ENCODE measurements around the gene PPIC.
"Not testable (repeated sequence)": the region's sequence is repeated elsewhere in the genome, so short reads cannot be mapped to it uniquely, and the experiment has no call there.

Gene PPIC

DNA sequence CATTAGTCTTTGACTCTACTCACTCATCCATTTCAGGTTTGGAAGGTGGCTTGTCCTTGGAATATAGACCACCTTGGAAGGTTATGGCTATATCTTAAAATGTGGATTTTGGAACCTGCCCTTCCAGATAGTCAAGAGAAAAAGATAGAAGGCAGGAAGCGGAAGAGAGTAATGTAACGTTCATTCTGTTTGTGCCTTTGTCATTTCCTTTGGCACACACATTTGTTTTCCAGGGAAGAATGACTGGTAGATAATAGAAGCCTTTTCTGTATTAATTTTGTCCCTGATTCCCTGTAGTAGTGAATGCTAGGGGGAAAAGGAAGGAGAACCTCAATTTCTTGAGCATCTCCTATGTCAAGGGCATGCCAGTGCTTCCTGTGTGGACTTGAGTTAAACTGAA lies 54.7 kb downstream of the PPIC start:
- H3K4me3 ChIP-seq (ENCODE audit: low read length), result no peak overlapping the region
- DNase-seq (ENCODE audit: low read depth), result no peak
- TF ChIP-seq, protein P1, sequence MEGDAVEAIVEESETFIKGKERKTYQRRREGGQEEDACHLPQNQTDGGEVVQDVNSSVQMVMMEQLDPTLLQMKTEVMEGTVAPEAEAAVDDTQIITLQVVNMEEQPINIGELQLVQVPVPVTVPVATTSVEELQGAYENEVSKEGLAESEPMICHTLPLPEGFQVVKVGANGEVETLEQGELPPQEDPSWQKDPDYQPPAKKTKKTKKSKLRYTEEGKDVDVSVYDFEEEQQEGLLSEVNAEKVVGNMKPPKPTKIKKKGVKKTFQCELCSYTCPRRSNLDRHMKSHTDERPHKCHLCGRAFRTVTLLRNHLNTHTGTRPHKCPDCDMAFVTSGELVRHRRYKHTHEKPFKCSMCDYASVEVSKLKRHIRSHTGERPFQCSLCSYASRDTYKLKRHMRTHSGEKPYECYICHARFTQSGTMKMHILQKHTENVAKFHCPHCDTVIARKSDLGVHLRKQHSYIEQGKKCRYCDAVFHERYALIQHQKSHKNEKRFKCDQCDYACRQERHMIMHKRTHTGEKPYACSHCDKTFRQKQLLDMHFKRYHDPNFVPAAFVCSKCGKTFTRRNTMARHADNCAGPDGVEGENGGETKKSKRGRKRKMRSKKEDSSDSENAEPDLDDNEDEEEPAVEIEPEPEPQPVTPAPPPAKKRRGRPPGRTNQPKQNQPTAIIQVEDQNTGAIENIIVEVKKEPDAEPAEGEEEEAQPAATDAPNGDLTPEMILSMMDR (IDR thresholded peaks at IDR 0.05; ENCODE audit: insufficient read depth, low read depth, low read length, missing control alignments), result no peak

DNA sequence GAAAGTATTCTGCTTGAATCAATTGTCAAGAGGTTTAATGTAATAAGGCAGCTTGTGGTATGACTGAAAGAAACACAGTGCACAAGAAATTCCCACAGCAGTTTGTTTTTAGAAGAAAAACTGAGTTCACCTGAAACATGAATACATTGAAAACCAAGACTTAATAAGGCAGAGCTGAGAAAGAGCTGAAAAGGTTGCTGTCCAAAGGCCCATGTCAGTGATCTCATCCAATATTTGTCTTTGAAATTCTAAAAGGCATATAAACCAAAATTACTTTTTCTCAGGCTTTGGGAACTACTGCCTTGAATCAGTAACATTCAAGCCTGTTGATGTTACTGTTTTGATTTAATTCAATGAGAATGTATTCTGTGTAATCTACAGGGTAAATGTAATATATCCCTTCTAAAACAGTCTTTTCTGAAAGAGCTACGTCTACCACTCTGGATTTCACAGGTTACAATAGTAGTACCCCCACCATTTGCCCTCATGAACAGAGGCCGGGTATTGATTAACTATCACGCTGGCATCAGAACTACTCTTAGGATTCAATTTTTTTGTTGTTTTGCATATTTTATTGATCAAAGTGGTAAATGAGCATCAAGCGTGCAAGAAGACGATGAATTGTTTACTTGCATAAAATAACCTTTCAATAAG lies 57.8 kb downstream of the PPIC start:
- TF ChIP-seq, protein P1 (IDR thresholded peaks at IDR 0.05; ENCODE audit: insufficient read depth, low read depth, low read length, missing control alignments), result no peak
- DNase-seq (ENCODE audit: low read depth), result no peak
- no peak overlapping the region for H3K4me3 ChIP-seq (ENCODE audit: low read length)

DNA sequence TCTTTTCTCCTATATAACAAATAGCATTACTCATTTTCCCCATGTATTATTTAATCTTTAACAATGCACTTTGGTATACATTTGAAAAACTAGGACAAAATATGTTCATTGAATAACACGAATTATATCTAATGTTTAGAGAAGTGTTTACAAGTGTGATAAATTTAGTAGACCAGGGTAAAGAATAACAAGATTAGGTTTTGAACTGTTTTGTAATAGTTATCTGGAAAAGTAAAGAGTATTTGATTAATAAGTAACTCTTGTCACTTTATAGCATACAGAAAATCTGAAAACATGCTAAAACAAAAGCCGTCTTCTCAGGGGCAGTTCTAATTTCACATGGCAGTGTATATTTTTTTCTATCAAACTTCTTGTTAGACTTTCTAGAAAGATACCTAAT lies 58.5 kb downstream of the PPIC start:
- TF ChIP-seq, protein P1 (IDR thresholded peaks at IDR 0.05; ENCODE audit: insufficient read depth, low read depth, low read length, missing control alignments), result no peak
- DNase-seq (ENCODE audit: low read depth), result no peak
- H3K4me3 ChIP-seq (ENCODE audit: low read length), result no peak overlapping the region

DNA sequence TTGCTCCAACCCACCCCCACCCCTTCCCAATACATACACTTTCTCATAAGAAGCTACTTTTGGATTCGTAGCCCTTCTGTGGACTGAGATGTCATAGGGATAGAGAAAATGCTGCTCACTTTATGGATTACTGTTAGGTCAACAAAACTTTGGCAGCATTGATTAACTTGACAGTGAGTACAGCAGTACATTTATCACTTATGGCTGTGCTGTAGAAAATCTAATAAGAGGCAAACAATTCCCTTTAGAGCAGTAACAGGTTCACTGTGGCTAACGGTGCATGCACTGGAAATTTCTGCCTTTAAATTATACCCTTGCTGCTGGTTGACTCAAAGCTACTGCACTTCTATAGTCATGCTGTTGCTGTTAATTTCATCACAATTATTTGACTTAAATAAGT lies 59.2 kb downstream of the PPIC start:
- no peak overlapping the region for H3K4me3 ChIP-seq (ENCODE audit: low read length)
- DNase-seq (ENCODE audit: low read depth), result no peak
- TF ChIP-seq, protein P1 (IDR thresholded peaks at IDR 0.05; ENCODE audit: insufficient read depth, low read depth, low read length, missing control alignments), result no peak

DNA sequence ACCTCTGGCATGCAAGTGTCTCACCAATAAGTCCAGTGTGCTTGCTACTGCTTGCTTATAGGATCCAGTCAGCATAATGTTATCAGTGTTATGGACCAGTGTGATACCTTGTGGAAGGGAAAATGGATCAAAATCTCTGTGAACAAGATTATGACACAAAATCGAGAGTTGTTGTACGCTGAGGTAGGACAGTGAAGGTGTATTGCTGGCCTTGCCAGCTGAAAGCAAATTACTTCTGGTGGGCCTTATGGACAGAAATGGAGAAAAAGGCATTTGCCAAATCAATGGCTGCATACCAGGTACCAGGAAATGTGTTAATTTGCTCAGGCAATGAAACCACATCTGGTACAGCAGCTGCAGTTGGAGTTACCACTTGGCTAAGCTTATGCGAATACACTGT lies 62.3 kb downstream of the PPIC start:
- H3K4me3 ChIP-seq (ENCODE audit: low read length); DNase-seq (ENCODE audit: low read depth): not testable (repeated sequence)

DNA sequence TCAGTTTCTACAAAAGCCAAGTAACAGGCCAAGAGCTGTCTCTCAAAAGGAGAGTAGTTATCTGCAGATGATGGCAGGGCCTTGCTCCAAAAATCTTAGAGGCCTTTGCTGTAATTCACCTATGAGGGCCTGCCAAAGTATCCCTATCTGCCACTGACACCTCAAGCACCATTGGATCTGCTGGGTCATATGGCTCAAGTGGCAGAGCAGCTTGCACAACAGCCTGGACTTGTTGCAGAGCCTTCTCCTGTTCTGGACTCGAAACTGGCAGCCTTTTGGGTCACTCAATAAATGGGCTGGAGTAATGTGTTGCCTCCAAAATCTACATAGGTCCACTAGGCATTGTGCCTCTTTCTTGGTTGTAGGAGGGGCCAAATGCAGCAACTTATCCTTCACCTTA lies 62.8 kb downstream of the PPIC start:
- H3K4me3 ChIP-seq (ENCODE audit: low read length); DNase-seq (ENCODE audit: low read depth): not testable (repeated sequence)

All from epithelial cell of esophagus (primary cell).